ENCODE results near the gene SLC9C1. TPM values are rescaled to one million over a fixed set of nuclear protein-coding genes. Genes with fewer than 3 reads are reported as not detected.

The SLC9C1 gene
- total and polyA plus RNA-seq, 7 donors = 0.07 to 0.41 TPM; not detected in 5

- WGBS, 2 donors = 58 to 80% methylated on average over 2 of the region's 2 CpGs
Measured at GRCh38 chr3:112314649-112315048, 20.6 kb upstream of the SLC9C1 start.

GRCh38 chr3:112308151-112308911 is 14.3 kb upstream of the SLC9C1 start:
- Histone ChIP-seq H3K4me1 (peaks cover 0 to 13% (median 9%) of the 10 kb centered on the region in 4 donors), H3K27ac (no peak overlapping the region), H3K36me3 (no peaks in the 10 kb centered on the region), H3K4me3 (no peak overlapping the region), H3K9me3 (no peaks in the 10 kb centered on the region), H3K27me3 (no peaks in the 10 kb centered on the region)
- DNase-seq = no peak
- intact Hi-C loops (cut with DNase I) = no loop called here
- TF ChIP-seq EP300 (IDR thresholded peaks at IDR 0.05) (no peak), POLR2A (IDR thresholded peaks at IDR 0.05) (no peak), POLR2AphosphoS5 (IDR thresholded peaks at IDR 0.05) (no peak), CTCF (IDR thresholded peaks at IDR 0.05) (no peak)
- WGBS, 2 donors = 51 to 68% methylated on average over 7 of the region's 7 CpGs

More at GRCh38 chr3:112314649-112315048, 20.6 kb upstream of the SLC9C1 start:
- no peak for DNase-seq
- no peaks in the 10 kb centered on the region for H3K9me3 ChIP-seq
- no peaks in the 10 kb centered on the region for H3K4me1 ChIP-seq
- TF ChIP-seq POLR2AphosphoS5 (IDR thresholded peaks at IDR 0.05) = no peak
- no peak for TF ChIP-seq POLR2A (IDR thresholded peaks at IDR 0.05)
- no peak for TF ChIP-seq EP300 (IDR thresholded peaks at IDR 0.05)
- no peak for TF ChIP-seq CTCF (IDR thresholded peaks at IDR 0.05)
- intact Hi-C loops (cut with DNase I) = no loop called here
- H3K27me3 ChIP-seq = no peaks in the 10 kb centered on the region
- no peak overlapping the region for H3K27ac ChIP-seq
- H3K36me3 ChIP-seq = no peaks in the 10 kb centered on the region
- H3K4me3 ChIP-seq = no peak overlapping the region

- DNase-seq = no peak
- Histone ChIP-seq H3K27ac (no peak overlapping the region), H3K27me3 (no peaks in the 10 kb centered on the region), H3K36me3 (no peaks in the 10 kb centered on the region), H3K9me3 (no peaks in the 10 kb centered on the region), H3K4me1 (peaks cover 0 to 21% (median 15%) of the 10 kb centered on the region in 4 donors), H3K4me3 (no peak overlapping the region)
- TF ChIP-seq POLR2A (IDR thresholded peaks at IDR 0.05) = no peak
- no peak for TF ChIP-seq POLR2AphosphoS5 (IDR thresholded peaks at IDR 0.05)
- no peak for TF ChIP-seq CTCF (IDR thresholded peaks at IDR 0.05)
- TF ChIP-seq EP300 (IDR thresholded peaks at IDR 0.05) = no peak
- WGBS, 2 donors = 83% methylated on average over 4 of the region's 4 CpGs
- intact Hi-C loops (cut with DNase I) = no loop called here
Measured at GRCh38 chr3:112307557-112307956, 13.5 kb upstream of the SLC9C1 start.

- Histone ChIP-seq H3K27ac (no peak overlapping the region), H3K4me3 (no peak overlapping the region), H3K4me1 (peaks cover 0 to 22% (median 16%) of the 10 kb centered on the region in 4 donors), H3K9me3 (no peaks in the 10 kb centered on the region), H3K36me3 (no peaks in the 10 kb centered on the region), H3K27me3 (no peaks in the 10 kb centered on the region)
- WGBS, 2 donors = 91 to 96% methylated on average over 9 of the region's 9 CpGs
- TF ChIP-seq POLR2AphosphoS5 (IDR thresholded peaks at IDR 0.05) = no peak
- no peak for TF ChIP-seq POLR2A (IDR thresholded peaks at IDR 0.05)
- TF ChIP-seq EP300 (IDR thresholded peaks at IDR 0.05) = no peak
- TF ChIP-seq CTCF (IDR thresholded peaks at IDR 0.05) = no peak
- DNase-seq = no peak
- intact Hi-C loops (cut with DNase I) = no loop called here
Measured at GRCh38 chr3:112306825-112307224, 12.8 kb upstream of the SLC9C1 start.

All from sigmoid colon (tissue), 7 donors.